ENCODE measurements around the gene DEPDC1.

- no peak for TF ChIP-seq POLR2A (IDR thresholded peaks at IDR 0.05)
- TF ChIP-seq, protein P1, sequence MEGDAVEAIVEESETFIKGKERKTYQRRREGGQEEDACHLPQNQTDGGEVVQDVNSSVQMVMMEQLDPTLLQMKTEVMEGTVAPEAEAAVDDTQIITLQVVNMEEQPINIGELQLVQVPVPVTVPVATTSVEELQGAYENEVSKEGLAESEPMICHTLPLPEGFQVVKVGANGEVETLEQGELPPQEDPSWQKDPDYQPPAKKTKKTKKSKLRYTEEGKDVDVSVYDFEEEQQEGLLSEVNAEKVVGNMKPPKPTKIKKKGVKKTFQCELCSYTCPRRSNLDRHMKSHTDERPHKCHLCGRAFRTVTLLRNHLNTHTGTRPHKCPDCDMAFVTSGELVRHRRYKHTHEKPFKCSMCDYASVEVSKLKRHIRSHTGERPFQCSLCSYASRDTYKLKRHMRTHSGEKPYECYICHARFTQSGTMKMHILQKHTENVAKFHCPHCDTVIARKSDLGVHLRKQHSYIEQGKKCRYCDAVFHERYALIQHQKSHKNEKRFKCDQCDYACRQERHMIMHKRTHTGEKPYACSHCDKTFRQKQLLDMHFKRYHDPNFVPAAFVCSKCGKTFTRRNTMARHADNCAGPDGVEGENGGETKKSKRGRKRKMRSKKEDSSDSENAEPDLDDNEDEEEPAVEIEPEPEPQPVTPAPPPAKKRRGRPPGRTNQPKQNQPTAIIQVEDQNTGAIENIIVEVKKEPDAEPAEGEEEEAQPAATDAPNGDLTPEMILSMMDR (IDR thresholded peaks at IDR 0.05) = no peak
Observed at GRCh38 chr1:68438310-68438709, 58.6 kb downstream of the DEPDC1 start.
